Panc1 (cell line): ENCODE results near the gene POMC.

ENCODE experiments used
- CTCF ChIP-seq: fragments of 450-650 bp; IDR thresholded peaks from 2 replicates; pipeline ENCODE4 v1.5.1; 2017; ENCODE audit warnings: mild to moderate bottlenecking
- POLR2AphosphoS5 ChIP-seq: IDR thresholded peaks from 2 replicates; pipeline ENCODE4 v1.6.1; 2012; ENCODE audit warnings: mild to moderate bottlenecking, low read depth, low read length, moderate library complexity

GRCh38 chr2:25158096-25158852 is 10.1 kb downstream of the POMC start:
- TF ChIP-seq CTCF (no peak), POLR2AphosphoS5 (no peak)
